ENCODE measurements around the gene CNGA4.

DNA sequence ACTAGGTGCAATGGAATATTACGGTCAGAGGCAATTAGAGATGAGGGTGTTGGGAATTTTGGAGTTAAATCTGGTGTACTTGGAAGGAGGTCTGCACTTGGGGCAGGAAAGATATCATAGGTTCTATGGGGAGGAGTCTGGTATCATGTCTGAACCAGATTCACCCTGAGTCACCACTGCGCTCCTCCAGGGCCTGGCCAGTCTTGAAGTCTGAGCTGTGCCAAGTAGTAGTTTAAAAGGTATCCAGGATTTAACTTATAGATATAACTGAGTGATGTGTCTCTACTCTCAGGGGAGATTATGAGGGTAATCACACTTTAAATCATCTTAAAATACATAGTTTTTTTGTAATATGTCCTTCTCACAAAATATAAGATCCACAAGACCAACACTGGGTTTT is 6.6 kb downstream of the CNGA4 start:
- TF ChIP-seq GATA2 (IDR thresholded peaks at IDR 0.05; ENCODE audit: low read depth, low read length) = no peak
- TF ChIP-seq GATA3 (IDR thresholded peaks at IDR 0.05; ENCODE audit: low read depth, low read length) = no peak
